Measurements from ENCODE around the gene BTG3. TPM values are rescaled to one million over a fixed set of nuclear protein-coding genes. Genes with fewer than 3 reads are reported as not detected.

The BTG3 gene
- total RNA-seq, 1 donor from 2014 or later: 17.1 TPM

- CTCF ChIA-PET: interaction anchor here (1.0 kb wide), 1 partner anchor 13 kb away, joined by 3 read pairs; no protein-coding TSS in a partner anchor
- DNase-seq (no peak), ATAC-seq (ENCODE audit: low read depth) (no peak)
- H3K36me3 Mint-ChIP-seq (ENCODE audit: low read depth): peaks cover 65% of the 10 kb centered on the region
- no peak overlapping the region for H3K4me3 Mint-ChIP-seq
- no peaks in the 10 kb centered on the region for H3K27me3 Mint-ChIP-seq
- no peak overlapping the region for H3K27ac Mint-ChIP-seq
- TF ChIP-seq CTCF (IDR thresholded peaks at IDR 0.05): no peak
- intact Hi-C loops (cut with micrococcal nuclease): no loop called here
- POLR2A ChIA-PET: no interaction called here
- no peaks in the 10 kb centered on the region for H3K9me3 Mint-ChIP-seq
- peaks cover 8% of the 10 kb centered on the region for H3K4me1 Mint-ChIP-seq
Observed at GRCh38 chr21:17598437-17598836, 14.3 kb downstream of the BTG3 start.

- peaks cover 8% of the 10 kb centered on the region for H3K4me1 Mint-ChIP-seq
- ChIA-PET POLR2A (no interaction called here), CTCF (interaction anchor here (1.0 kb wide), 1 partner anchor 12 kb away, joined by 3 read pairs; no protein-coding TSS in a partner anchor)
- intact Hi-C loops (cut with micrococcal nuclease): no loop called here
- no peak overlapping the region for H3K27ac Mint-ChIP-seq
- ATAC-seq (ENCODE audit: low read depth): no peak
- peaks cover 64% of the 10 kb centered on the region for H3K36me3 Mint-ChIP-seq (ENCODE audit: low read depth)
- TF ChIP-seq CTCF (IDR thresholded peaks at IDR 0.05): no peak
- H3K9me3 Mint-ChIP-seq: no peaks in the 10 kb centered on the region
- H3K4me3 Mint-ChIP-seq: no peak overlapping the region
- H3K27me3 Mint-ChIP-seq: no peaks in the 10 kb centered on the region
- DNase-seq: no peak
Observed at GRCh38 chr21:17597680-17598079, 15.0 kb downstream of the BTG3 start.

GRCh38 chr21:17590430-17590829 is 22.3 kb downstream of the BTG3 start:
- H3K4me1 Mint-ChIP-seq: no peaks in the 10 kb centered on the region
- no peak for TF ChIP-seq CTCF (IDR thresholded peaks at IDR 0.05)
- H3K9me3 Mint-ChIP-seq: no peaks in the 10 kb centered on the region
- H3K36me3 Mint-ChIP-seq (ENCODE audit: low read depth): peaks cover 31% of the 10 kb centered on the region
- intact Hi-C loops (cut with micrococcal nuclease): loop anchor here (2.0 kb wide), 1 partner anchor 20 kb away; no protein-coding TSS in a partner anchor
- H3K4me3 Mint-ChIP-seq: no peak overlapping the region
- no peak overlapping the region for H3K27ac Mint-ChIP-seq
- POLR2A ChIA-PET: no interaction called here
- H3K27me3 Mint-ChIP-seq: peaks cover 2% of the 10 kb centered on the region
- DNase-seq: no peak
- ATAC-seq (ENCODE audit: low read depth): no peak
- CTCF ChIA-PET: no interaction called here

- Mint-ChIP-seq H3K27ac (no peak overlapping the region), H3K4me3 (no peak overlapping the region), H3K9me3 (no peaks in the 10 kb centered on the region), H3K4me1 (no peaks in the 10 kb centered on the region), H3K27me3 (peaks cover 2% of the 10 kb centered on the region), H3K36me3 (ENCODE audit: low read depth) (peaks cover 3% of the 10 kb centered on the region)
- DNase-seq (no peak), ATAC-seq (ENCODE audit: low read depth) (no peak)
- ChIA-PET POLR2A (no interaction called here), CTCF (interaction anchor here (0.6 to 1.9 kb wide), 3 partner anchors 12 to 199 kb away, joined by 3 to 14 read pairs (median 3); no protein-coding TSS in a partner anchor)
- TF ChIP-seq CTCF (IDR thresholded peaks at IDR 0.05): no peak
- intact Hi-C loops (cut with micrococcal nuclease): no loop called here
Observed at GRCh38 chr21:17585875-17586450, 26.7 kb downstream of the BTG3 start.

GRCh38 chr21:17583898-17584297 is 28.8 kb downstream of the BTG3 start:
- H3K36me3 Mint-ChIP-seq (ENCODE audit: low read depth): no peaks in the 10 kb centered on the region
- no peaks in the 10 kb centered on the region for H3K4me1 Mint-ChIP-seq
- H3K27me3 Mint-ChIP-seq: peaks cover 2% of the 10 kb centered on the region
- H3K4me3 Mint-ChIP-seq: no peak overlapping the region
- CTCF ChIA-PET: no interaction called here
- POLR2A ChIA-PET: no interaction called here
- no peaks in the 10 kb centered on the region for H3K9me3 Mint-ChIP-seq
- no peak overlapping the region for H3K27ac Mint-ChIP-seq
- intact Hi-C loops (cut with micrococcal nuclease): no loop called here
- DNase-seq: no peak
- ATAC-seq (ENCODE audit: low read depth): no peak
- no peak for TF ChIP-seq CTCF (IDR thresholded peaks at IDR 0.05)
